Upper lobe of left lung (tissue), 6 donors: ENCODE results near the gene F11R. TPM values are rescaled to one million over a fixed set of nuclear protein-coding genes. Genes with fewer than 3 reads are reported as not detected.
"Not testable (repeated sequence)": the region's sequence is repeated elsewhere in the genome, so short reads cannot be mapped to it uniquely, and the experiment has no call there.

ENCODE experiments used
- ATAC-seq, 2 donors: fragments of 200-7000 bp; cut with Tn5 transposase; one replicate each; pipeline ENCODE4 v1.9.1; 2022; ENCODE audit warnings: mild to moderate bottlenecking in 2 of 2, moderate library complexity in 2 of 2; ENCODE audit not compliant: low FRiP score in 2 of 2
- DNase-seq, 2 donors: peaks; one replicate each; pipeline ENCODE4 v3.0.0-alpha.2; 2019 to 2020
- H3K27ac ChIP-seq, 4 donors: fragments of 200-600 bp; sonication (generic); one replicate each; pipeline ENCODE4 v1.5.1; 2016 to 2019
- H3K27me3 ChIP-seq, 4 donors: fragments of 200-600 bp; sonication (generic); one replicate each; pipeline ENCODE4 v1.5.1; 2017 to 2019
- H3K36me3 ChIP-seq, 4 donors: fragments of 200-600 bp; sonication (generic); one replicate each; pipeline ENCODE4 v1.5.1; 2016 to 2019
- H3K4me1 ChIP-seq, 4 donors: fragments of 200-600 bp; sonication (generic); one replicate each; pipeline ENCODE4 v1.5.1; 2018 to 2019
- H3K4me3 ChIP-seq, 4 donors: fragments of 200-600 bp; sonication (generic); one replicate each; pipeline ENCODE4 v1.5.1; 2017 to 2019; ENCODE audit warnings: mild to moderate bottlenecking in 2 of 4, moderate library complexity in 1 of 4
- H3K9me3 ChIP-seq, 4 donors: fragments of 200-600 bp; sonication (generic); one replicate each; pipeline ENCODE4 v1.5.1; 2018 to 2019
- WGBS, 2 donors: methylation state at CpG; one replicate each; pipeline ENCODE4 v1.1.5; 2017 to 2018; 5-methylcytosine and 5-hydroxymethylcytosine counted together
- small RNA-seq, 4 donors: library from RNA; depleted of rRNA; stranded (forward); fragments of <200 nt; gene quantifications; one replicate each; pipeline ENCODE3, GENCODE V24; 2016
- total RNA-seq, 6 donors: library from RNA; depleted of rRNA in 4 of 6; stranded (reverse); fragments of >200 nt in 4 of 6; gene quantifications; one replicate each; pipeline versions ENCODE4 v1.1.0 to v1.2.1, GENCODE V29; 2016 to 2021
- donor health status: DM: no; HTN: no; CAD: no; lungs with moderate emphysema.
- donor health status: DM: no; HTN: yes; CAD: no; lungs with severe emphysema.

F11R gene
- total RNA-seq, 6 donors from 2014 or later: 99.0 to 209 (median 172) TPM

DNA sequence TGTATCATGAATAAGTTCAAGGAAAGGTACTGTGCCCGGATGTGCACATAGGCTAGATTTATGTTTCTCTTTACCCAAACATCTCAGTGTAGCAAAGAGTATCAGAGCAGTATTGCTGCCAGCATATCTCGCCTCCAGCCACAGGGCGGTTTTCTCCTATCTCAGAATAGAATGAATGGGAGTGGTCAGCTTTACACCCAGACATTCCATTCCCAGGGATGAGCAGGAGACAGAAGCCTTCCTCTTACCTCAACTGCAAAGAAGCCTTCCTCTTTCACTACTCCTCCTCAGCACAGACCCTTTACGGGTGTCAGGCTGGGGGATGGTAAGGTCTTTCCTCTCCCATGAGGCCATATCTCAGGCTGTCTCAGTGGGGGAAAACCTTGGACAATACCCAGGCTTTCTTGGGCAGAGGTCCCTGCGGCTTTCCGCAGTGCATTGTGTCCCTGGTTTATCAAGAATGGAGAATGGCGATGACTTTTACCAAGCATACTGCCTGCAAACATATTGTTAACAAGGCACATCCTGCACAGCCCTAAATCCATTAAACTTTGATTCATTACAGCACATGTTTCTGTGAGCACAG, 73.7 kb downstream of the F11R start:
- DNase-seq, ATAC-seq: not testable (repeated sequence)
- WGBS, 2 donors: 51 to 63% methylated on average over 7 of the region's 7 CpGs

DNA sequence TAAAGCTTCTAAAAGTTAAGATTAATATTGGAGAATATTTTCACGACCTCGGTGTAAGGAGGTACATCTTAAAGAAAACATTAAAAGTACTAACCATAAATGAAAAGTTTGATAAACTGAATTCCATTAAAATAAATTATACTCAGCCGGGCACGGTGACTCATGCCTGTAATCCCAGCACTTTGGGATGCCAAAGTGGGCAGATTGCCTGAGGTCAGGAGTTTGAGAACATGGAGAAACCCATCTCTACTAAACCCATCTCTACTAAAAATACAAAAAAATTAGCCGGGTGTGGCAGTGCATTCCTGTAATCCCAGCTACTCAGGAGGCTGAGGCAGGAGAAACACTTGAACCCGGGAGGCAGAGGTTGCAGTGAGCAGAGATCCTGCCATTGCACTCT, 75.1 kb downstream of the F11R start:
- not testable (repeated sequence) for H3K27me3 ChIP-seq, H3K9me3 ChIP-seq, H3K4me1 ChIP-seq, H3K4me3 ChIP-seq, H3K36me3 ChIP-seq, ATAC-seq, H3K27ac ChIP-seq, DNase-seq
- 84 to 88% methylated on average over 6 of the region's 6 CpGs for WGBS, 2 donors

More for the DNA sequence above, 73.7 kb downstream of the F11R start:
- not testable (repeated sequence) for H3K9me3 ChIP-seq, H3K36me3 ChIP-seq, H3K27me3 ChIP-seq, H3K4me1 ChIP-seq, H3K27ac ChIP-seq
- peak overlapping the region in 1 of 4 donors; percentile 17 for H3K4me3 ChIP-seq

Small RNA genes lying within 50 kb of the gene (small RNA-seq; reads per million reads assigned to genes)
- gene AL591806.2: 0 reads per million in 4 donors

Other genes starting within 250 kb of the F11R start
- 1 to 10 TPM in 5 of 6 donors, under 1 TPM in 1; 0.78 to 6.7 (median 2.3) TPM for gene LY9, start 225.0 kb downstream of the F11R start, total RNA-seq
- gene CD244, start 158.3 kb downstream of the F11R start, total RNA-seq: 1 to 10 TPM in 5 of 6 donors, under 1 TPM in 1; 0.78 to 4.1 (median 2.0) TPM
- 10 to 100 TPM in 1 of 6 donors, 1 to 10 TPM in 4, not detected in 1; 1.2 to 28.8 (median 2.2) TPM for gene ITLN1, start 136.0 kb downstream of the F11R start, total RNA-seq
- 10 to 100 TPM; 21.4 to 63.8 (median 38.8) TPM for gene ITLN2, start 66.3 kb downstream of the F11R start, total RNA-seq
- gene TSTD1, start 17.8 kb upstream of the F11R start, total RNA-seq: 100 to 1,000 TPM in 4 of 6 donors, 10 to 100 TPM in 2; 56.2 to 170 (median 113) TPM
- gene USF1, start 24.8 kb upstream of the F11R start, total RNA-seq: 100 to 1,000 TPM in 1 of 6 donors, 10 to 100 TPM in 5; 78.2 to 151 (median 84.2) TPM
- gene ARHGAP30, start 48.7 kb upstream of the F11R start, total RNA-seq: 10 to 100 TPM; 26.8 to 69.9 (median 51.2) TPM
- 10 to 100 TPM in 4 of 6 donors, 1 to 10 TPM in 2; 5.2 to 19.9 (median 12.1) TPM for gene NECTIN4, start 68.4 kb upstream of the F11R start, total RNA-seq
- 10 to 100 TPM in 1 of 6 donors, 1 to 10 TPM in 4, not detected in 1; 6.5 to 12.3 (median 7.4) TPM for gene KLHDC9, start 77.2 kb upstream of the F11R start, total RNA-seq
- gene PFDN2, start 96.9 kb upstream of the F11R start, total RNA-seq: 10 to 100 TPM; 17.8 to 55.9 (median 41.4) TPM
- gene NIT1, start 97.0 kb upstream of the F11R start, total RNA-seq: 10 to 100 TPM; 21.2 to 62.9 (median 40.7) TPM
- 10 to 100 TPM; 26.7 to 45.1 (median 35.1) TPM for gene DEDD, start 111.5 kb upstream of the F11R start, total RNA-seq
- gene UFC1, start 132.8 kb upstream of the F11R start, total RNA-seq: 10 to 100 TPM; 32.5 to 95.6 (median 75.6) TPM
- 10 to 100 TPM; 14.1 to 48.2 (median 21.8) TPM for gene USP21, start 138.3 kb upstream of the F11R start, total RNA-seq
- gene PPOX, start 145.3 kb upstream of the F11R start, total RNA-seq: 10 to 100 TPM; 19.5 to 48.2 (median 26.6) TPM
- gene B4GALT3, start 156.4 kb upstream of the F11R start, total RNA-seq: 10 to 100 TPM; 12.3 to 37.1 (median 27.2) TPM
- gene ADAMTS4, start 177.9 kb upstream of the F11R start, total RNA-seq: 10 to 100 TPM in 1 of 6 donors, 1 to 10 TPM in 4, under 1 TPM in 1; 0.91 to 18.6 (median 3.0) TPM
- 100 to 1,000 TPM in 2 of 6 donors, 10 to 100 TPM in 4; 65.7 to 194 (median 84.4) TPM for gene NDUFS2, start 181.2 kb upstream of the F11R start, total RNA-seq
- gene FCER1G, start 194.1 kb upstream of the F11R start, total RNA-seq: 100 to 1,000 TPM in 5 of 6 donors, 10 to 100 TPM in 1; 75.4 to 233 (median 176) TPM
- gene APOA2, start 202.5 kb upstream of the F11R start, total RNA-seq: 1 to 10 TPM in 2 of 6 donors, not detected in 4; 2.5 to 3.7 TPM
- gene TOMM40L, start 204.9 kb upstream of the F11R start, total RNA-seq: 10 to 100 TPM in 3 of 6 donors, 1 to 10 TPM in 3; 3.1 to 14.4 (median 9.9) TPM
- gene NR1I3, start 217.1 kb upstream of the F11R start, total RNA-seq: not detected
- 1 to 10 TPM; 1.0 to 8.1 (median 5.0) TPM for gene PCP4L1, start 237.6 kb upstream of the F11R start, total RNA-seq